Coronary artery (tissue), 2 donors: ENCODE results near the gene TTBK1.

Source experiments
- DNase-seq: peaks from one replicate; pipeline ENCODE4 v3.0.0-alpha.2; 2017; ENCODE audit warnings: low spot score
- H3K27ac ChIP-seq, 2 donors: fragments of 200-600 bp; sonication (generic); one replicate each; pipeline ENCODE4 v1.5.1; 2016 to 2019
- H3K4me3 ChIP-seq: fragments of 200-600 bp; sonication (generic); 2 replicates; pipeline ENCODE4 v1.5.1; 2016; ENCODE audit warnings: mild to moderate bottlenecking, moderate library complexity
- CTCF ChIP-seq: fragments of 200-600 bp; sonication (generic); IDR thresholded peaks from one replicate; pipeline ENCODE4 v1.5.1; 2019; ENCODE audit warnings: antibody characterized with exemption

The TTBK1 gene

GRCh38 chr6:43246301-43247113 lies 3.2 kb downstream of the TTBK1 start:
- peak overlapping the region; percentile 17 to 49 for H3K27ac ChIP-seq
- DNase-seq, result peak; percentile 81
- TF ChIP-seq CTCF, result no peak
- peak overlapping the region; percentile 79 for H3K4me3 ChIP-seq

- peak overlapping the region; percentile 17 to 49 for H3K27ac ChIP-seq
- DNase-seq, result peak; percentile 81
Measured at GRCh38 chr6:43247114-43247999, 4.1 kb downstream of the TTBK1 start.

GRCh38 chr6:43248101-43248500 lies 4.8 kb downstream of the TTBK1 start:
- no peak for DNase-seq
- H3K4me3 ChIP-seq, result no peak overlapping the region
- H3K27ac ChIP-seq, result no peak overlapping the region
- no peak for TF ChIP-seq CTCF

More at GRCh38 chr6:43247114-43247999, 4.1 kb downstream of the TTBK1 start:
- peak overlapping the region; percentile 79 for H3K4me3 ChIP-seq
- TF ChIP-seq CTCF, result no peak

GRCh38 chr6:43248791-43249190 lies 5.5 kb downstream of the TTBK1 start:
- no peak for TF ChIP-seq CTCF
- DNase-seq, result no peak
- no peak overlapping the region for H3K27ac ChIP-seq
- no peak overlapping the region for H3K4me3 ChIP-seq

GRCh38 chr6:43250992-43251373 lies 7.7 kb downstream of the TTBK1 start:
- TF ChIP-seq CTCF, result no peak
- H3K27ac ChIP-seq, result no peak overlapping the region
- no peak overlapping the region for H3K4me3 ChIP-seq
- DNase-seq, result no peak

- no peak for TF ChIP-seq CTCF
- DNase-seq, result no peak
- Histone ChIP-seq H3K4me3 (no peak overlapping the region), H3K27ac (no peak overlapping the region)
Measured at GRCh38 chr6:43253401-43253800, 10.1 kb downstream of the TTBK1 start.
